Islet of Langerhans (tissue), 1 donor: ENCODE data around the gene RPS3.
"Not testable (repeated sequence)": the region's sequence is repeated elsewhere in the genome, so short reads cannot be mapped to it uniquely, and the experiment has no call there.

Experiments used
- FAIRE-seq: peaks from one replicate; lab custom pipeline; 2011; peaks lifted over from hg19 to GRCh38; lab: Jason Lieb, UNC

The RPS3 gene

DNA sequence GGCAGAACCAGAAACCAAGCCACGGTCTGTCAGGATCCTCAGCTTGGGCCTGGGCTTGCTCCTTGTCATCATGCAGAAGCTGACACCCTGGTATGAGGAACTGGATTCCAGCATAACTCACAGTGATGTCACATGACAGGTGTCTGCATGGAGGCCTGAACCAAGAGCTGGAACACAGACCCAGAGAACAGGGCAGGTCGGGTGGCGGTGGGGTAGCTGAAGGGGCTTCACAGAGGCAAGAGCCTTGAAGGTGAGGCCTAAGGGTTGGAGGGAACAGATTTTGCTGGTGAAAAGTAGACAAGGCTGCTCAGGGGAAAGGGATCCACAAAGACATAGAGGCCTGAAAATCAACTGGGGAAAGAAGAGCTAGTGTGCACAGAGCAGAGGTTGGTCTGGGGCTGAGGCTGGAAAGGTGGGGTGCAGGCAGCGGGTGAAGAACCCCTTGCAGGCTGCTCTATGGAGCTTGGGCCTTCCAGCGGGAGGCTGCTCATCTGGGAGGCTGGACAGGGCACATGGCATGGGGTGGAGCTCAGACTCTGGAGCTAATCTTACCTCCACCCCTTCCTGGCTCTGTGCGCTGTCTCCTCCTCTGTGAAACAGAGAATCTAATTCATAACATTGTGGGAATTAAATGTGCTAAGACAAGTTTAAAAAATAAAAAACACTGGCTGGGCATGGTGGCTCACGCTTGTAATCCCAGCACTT is 18.4 kb upstream of the RPS3 start:
- FAIRE-seq: no peak

DNA sequence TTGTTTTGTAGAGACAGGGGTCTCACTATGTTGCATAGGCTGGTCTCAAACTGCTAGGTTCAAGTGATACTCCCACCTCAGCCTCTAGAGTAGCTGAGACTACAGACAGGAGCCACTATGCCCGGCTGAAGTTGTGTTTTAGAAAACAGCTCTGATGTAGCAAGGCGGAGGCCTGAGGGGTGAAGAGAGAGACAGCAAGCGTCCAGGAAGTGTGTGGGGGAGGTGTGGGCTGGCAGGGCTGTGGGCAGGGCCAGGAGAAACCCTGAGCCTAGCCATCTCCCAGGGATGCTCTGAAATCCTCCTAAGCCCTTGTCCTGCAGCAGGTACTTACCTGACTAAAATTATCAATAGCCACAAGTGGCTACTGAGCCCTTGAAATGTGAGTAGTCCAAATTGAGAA is 16.1 kb upstream of the RPS3 start:
- FAIRE-seq: no peak

DNA sequence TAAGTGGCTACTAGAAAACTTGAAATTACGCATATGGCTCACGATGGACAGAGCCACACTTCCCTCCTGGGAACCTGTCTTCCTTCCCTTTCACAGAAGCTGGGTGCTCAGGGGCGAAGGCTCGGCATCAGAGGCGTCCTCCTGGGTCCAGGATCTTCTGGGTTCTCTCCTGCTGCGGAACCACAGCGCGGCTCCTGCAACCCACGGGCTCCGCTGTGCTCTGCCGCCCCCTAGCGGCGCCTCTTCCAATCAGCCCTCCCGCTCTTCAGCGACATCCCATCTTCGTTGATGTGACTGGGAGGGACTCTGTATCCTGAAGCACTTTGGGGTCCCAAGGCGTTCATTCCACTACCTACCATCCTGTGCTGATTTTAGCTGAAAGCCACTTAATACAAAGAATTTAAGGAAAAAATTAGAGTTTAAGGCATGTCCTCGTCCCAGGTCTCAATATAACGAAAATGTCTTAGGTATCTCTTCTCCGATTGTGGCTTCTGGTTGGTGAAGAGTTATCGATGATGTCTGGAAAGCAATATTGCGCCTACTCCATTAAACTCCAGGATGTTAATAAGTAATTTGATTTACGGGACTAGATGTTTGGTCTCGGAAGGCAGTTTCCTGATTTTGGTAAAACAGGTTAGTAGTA is 14.8 kb upstream of the RPS3 start:
- no peak for FAIRE-seq

DNA sequence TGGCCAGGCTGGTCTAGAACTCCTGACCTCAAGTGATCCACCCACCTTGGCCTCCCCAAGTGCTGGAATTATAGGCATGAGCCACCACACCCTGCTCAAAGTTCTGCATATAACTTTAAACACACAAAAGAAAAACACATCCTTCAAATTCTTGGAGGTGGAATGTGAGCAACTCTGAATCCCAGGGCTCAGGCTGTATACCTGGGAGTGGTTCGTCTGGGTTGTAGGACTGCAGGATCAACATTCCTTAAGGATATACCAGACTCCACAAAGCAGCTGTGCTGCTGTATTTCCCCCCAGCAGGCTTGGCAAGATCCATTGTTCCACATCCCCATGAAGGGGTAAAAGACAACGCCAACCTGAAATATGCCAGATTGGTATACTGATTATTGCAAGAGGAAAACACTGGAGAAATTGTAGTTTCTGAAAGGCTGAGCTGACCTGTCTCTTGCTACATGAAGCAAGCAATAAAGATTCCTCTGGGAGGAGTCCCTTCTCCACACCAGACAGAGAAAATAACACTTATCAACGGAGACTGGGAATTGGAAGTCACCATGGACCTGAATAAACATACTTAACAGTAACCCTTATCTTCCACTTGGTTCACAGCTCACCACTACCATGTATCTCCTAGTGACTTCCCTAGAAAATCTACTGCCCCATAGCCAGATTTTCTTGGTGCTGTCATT is 12.2 kb upstream of the RPS3 start:
- FAIRE-seq: no peak

DNA sequence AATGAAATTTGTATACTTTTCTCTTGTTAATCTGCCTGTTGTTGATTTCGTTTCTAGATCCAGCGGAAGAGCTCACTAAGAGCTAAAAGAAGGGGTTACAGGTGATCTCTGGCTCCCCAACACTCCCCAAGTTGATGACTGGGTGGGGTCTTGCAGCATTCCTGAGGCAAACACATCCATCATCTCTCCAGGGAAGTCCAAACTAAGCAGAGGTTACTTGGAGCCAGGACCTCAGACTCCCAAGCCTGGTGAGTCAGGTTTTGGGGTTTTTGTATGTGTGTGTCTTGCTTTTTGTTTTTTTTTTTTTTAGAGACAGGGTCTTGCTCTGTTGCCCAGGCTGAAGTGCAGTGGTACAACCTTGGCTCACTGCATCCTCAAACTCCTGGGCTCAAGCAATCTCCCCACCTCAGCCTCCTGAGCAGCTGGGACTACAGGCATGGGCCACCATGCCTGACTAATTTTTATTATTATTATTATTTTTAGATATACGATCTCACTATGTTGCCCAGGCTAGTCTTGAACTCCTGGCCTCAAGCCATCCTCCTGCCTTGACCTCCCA is 11.5 kb upstream of the RPS3 start:
- FAIRE-seq: no peak

DNA sequence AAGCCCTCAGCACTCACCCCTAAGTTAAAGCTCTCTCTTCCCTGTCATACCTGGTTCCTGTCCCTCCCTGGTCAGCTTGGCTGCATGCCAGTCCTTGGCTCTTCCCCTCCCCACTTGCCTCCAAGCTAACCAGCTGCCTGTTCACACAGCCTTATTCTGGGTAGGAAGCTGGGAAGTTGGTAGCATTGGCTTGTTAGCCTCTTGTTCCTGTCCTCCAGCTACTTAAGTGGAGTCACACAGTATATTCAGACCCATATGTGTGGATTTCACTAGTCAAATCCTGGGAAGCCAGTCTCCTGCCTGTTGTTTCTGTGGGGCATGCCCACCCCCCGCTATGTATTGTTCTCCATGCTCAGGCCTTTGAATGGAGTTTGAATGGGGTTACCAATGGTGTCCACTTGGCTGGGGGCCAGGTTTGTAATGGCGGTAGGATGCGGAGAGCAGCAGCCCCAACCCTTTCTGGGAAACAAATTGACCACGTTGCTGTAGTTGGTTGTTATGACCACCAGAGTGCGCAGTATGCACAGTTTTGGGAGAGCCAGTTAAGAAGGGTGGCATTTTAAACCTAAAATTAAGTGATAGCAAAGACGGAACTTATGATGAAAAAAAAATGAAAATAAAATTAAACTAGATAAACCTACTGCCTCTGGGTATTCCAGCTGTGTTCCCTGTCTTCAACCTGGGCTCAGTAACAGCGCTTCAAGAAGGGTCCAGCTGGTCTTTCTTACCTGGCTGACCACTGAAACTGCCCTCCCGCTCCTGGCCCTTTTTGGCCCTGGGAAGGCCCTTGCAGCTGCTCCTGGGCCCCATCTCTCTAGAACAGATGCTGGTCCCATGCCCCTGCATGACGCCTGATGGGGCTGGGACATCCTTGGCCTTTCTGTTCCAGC is 10.7 kb upstream of the RPS3 start:
- FAIRE-seq: no peak

DNA sequence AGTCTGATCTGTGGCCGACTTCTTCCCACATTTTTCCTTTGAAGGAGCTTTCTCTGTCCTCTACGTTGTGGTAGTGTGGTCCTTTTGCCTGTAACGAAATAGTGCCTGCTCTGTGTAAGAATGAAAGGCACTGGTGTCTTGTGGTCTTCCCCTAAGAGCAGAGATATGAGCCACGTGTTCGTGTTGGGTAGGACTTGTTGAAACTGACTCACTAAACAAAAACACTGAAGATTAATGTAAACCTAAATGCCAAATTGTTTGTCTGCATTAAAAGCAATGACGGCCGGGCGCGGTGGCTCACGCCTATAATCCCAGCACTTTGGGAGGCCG is 10.1 kb upstream of the RPS3 start:
- FAIRE-seq: no peak

DNA sequence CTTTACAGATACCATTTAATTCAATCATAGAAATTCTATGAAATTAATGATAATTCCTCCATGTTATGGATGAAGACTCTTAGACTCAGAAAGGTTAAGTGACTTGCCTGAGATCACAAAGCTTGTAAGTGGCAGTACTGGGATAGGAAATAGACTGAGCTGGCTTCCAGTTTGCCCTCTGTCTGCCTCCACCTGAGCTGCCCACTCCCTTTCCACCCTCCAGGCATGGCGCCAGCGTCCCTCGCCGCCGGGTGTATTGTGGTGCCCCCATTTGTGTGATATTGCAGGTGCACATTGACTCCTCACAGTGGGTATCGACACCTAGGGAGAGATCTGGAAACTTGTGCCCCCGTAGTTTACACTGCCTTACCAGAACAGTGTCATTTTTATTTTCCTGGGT is 9.4 kb upstream of the RPS3 start:
- FAIRE-seq: no peak

DNA sequence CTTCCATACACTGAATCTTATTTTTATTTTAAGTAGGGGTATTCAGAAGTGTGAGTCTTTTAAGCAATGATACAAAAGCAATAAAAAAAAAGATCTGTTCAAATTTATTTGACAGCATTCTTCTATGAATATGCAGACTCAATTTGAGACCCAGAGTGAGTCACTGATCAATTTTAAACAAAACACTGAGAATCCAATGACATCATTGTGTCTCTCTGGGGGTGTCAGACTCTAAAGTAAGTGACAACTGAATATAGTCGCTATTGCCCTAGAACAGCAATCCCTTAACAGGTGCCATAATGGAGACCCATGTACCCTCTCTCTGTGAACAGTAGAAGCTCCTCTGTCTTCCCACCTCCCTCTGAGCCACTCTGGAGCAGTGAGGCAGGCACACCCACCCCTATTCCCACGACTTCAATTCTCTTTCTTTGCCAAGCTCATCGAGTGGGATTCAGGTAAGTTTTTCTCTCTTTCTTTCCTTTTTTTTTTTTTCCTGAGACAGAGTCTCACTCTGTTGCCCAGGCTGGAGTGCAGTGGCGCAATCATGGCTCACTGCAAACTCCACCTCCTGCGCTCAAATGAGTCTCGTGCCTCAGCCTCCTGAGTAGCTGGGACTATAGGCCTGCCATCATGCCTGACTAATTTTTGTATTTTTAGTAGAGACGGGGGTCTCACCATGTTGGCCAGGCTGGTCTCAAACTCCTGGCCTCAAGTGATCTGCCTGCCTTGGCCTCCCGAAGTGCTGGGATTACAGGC is 5.1 kb upstream of the RPS3 start:
- FAIRE-seq: no peak

DNA sequence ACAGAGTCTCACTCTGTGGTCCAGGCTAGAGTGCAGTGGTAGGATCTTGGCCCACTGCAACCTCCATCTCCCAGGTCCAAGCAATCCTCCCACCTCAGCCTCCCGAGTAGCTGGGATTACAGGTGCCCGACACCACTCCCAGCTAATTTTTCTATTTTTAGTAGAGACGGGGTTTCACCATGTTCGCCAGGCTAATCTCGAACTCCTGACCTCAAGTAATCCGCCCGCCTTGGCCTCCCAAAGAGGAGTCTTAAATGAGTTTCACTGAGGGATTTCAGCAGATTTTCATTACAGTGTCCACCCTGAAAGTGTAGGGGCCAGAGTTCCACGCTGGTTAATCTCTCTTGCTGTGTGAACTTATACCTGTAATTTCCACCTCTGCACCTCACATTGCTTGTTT is 412 bp upstream of the RPS3 start:
- FAIRE-seq: no peak

DNA sequence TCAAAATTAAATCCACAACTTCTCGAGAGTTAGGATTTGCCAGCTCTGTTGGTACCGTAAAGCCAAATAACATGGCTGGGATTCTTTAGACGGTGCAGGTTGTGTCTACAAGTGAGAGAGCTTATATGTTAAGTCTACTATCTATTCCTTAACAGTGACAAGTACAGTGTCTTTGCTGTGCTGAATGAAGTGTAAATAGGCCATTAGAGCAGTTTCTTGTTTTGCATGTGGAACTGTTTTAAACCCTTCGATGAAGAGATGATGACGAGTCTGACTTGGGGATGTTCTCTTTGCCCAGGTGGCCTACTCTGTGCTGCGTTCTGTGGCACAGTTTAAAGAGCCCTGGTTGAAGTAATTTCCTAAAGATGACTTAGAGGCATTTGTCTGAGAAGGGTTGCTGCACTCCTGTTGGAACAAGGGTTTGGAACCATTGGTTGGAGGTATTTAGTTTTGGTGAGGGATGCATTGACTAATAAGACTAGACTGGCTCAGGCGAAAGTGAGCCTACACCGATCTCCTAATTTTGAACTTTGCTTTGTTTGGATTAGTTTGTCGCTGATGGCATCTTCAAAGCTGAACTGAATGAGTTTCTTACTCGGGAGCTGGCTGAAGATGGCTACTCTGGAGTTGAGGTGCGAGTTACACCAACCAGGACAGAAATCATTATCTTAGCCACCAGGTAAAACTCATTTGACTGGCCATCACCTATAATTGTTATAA is 988 bp downstream of the RPS3 start:
- no peak for FAIRE-seq

DNA sequence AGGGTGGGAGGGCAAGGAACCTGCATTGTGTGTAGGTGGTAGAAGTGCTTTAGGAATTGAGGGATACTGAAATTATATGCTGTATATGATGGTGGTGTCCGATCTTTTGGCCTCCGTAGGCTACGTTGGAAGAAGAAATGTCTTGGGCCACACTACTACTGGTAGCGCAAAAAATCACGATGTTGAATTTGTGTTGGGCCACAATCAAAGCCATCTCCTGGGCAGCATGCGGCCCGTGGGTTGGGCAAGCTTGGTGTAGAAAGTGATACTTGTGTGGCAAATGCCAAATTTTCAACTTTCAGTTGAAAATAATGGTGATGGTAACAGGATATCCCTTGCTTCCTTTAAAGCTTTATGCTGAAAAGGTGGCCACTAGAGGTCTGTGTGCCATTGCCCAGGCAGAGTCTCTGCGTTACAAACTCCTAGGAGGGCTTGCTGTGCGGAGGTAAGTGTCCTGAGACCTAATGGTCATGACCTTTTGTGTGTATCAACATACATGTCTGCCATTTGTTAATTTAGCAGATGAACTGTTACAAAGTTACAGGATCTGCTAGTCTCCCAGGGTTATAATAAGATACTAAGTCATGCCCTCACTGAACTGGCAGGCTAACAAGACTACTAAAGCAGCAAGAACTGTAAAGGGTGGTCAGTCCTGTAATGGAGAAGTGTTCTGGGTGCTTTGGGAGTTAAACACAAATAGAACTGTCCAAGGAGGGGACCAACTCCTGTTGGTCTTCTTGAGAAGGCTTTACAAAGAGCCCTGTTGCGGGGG is 2.9 kb downstream of the RPS3 start:
- FAIRE-seq: no peak

DNA sequence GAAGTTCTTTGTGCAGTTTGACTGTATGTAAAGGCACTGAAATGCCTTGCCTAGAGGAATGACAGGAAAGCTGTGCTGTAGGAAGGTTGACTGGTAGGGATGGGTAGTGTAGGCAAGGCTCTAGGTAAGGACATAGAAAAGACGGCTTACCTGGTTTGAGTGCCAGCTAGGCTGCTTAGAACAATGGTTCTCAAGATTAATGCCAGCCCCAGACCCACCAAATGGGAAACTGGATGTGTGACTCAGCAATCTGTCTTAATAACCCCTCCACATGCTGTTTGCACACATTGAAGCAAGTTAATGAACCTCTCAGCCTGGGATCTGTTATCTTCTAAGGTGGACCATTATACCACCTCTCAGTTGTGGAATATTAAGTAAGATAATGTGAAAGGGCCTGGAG is 3.7 kb downstream of the RPS3 start:
- FAIRE-seq: no peak

DNA sequence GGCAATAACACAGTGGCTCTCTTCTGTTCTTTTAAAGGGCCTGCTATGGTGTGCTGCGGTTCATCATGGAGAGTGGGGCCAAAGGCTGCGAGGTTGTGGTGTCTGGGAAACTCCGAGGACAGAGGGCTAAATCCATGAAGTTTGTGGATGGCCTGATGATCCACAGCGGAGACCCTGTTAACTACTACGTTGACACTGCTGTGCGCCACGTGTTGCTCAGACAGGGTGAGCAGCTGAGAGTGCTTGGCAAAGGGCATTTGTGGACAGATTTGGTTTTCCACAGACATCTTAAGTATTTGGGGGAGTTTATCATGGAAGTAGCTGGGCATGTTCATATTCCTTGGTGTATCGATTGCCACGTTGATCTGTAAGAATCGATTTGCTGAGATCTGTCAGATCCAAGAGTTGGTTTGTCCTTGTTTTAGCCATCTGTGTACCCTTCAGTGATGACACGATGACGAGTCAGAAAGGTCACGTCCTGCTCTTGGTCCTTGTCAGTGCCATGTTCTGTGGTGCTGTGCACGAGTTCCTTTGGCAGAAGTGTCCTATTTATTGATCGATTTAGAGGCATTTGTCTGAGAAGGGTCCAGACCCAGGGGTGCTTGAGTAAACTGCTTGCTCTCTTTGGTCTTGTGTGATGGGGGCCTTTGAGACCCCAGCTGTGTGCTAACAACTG is 4.8 kb downstream of the RPS3 start:
- no peak for FAIRE-seq

DNA sequence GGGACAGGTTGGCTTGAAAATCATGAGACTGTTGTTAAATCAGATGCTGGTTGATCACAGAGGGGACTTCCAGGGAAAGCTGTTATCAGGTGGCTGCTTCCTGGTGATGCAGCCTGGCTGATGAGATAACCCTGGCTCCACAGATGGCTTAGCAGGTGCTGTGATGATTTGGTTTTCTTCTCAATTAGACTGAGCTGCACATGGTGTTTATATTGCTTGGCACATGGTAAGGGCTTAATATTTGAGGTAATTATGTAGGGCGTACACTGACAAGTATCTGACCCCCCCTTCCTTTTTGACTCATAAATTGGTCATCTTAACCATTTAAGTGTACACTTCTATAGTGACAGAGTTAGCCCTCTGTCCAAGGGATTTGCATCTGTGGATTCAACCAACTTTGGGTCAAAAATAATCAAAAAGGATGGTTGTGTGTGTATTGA is 7.0 kb downstream of the RPS3 start:
- no peak for FAIRE-seq

DNA sequence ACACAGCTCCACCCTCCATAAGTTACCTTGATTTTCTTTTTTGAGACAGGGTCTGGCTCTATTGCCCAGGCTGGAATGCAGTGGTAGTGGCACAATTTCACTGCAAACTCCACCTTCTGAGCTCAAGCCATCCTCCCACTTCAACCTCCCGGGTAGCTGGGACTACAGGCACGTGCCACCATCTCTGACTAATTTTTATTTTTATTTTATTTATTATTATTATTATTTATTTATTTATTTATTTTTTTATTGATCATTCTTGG is 9.6 kb downstream of the RPS3 start:
- FAIRE-seq: no peak

DNA sequence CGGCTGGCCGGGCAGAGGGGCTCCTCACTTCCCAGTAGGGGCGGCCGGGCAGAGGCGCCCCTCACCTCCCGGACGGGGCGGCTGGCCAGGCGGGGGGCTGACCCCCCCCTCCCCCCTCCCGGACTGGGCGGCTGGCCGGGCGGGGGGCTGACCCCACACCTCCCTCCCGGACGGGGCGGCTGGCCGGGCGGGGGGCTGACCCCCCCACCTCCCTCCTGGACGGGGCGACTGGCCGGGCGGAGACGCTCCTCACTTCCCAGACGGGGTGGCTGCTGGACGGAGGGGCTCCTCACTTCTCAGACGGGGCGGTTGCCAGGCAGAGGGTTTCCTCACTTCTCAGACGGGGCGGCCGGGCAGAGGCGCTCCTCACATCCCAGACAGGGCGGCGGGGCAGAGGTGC is 10.7 kb downstream of the RPS3 start:
- FAIRE-seq: not testable (repeated sequence)

DNA sequence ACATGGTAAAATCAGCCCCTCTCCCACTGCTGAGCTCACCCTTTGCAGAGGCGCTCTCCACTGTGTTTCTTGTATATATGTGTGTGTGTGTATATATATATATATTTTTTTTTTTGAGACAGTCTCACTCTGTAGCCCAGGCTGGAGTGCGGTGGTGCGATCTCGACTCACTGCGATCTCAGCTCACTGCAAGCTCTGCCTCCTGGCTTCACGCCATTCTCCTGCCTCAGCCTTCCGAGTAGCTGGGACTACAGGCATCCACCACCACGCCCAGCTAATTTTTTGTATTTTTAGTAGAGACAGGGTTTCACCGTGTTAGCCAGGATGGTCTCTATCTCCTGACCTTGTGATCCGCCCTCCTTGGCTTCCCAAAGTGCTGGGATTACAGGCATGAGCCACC is 13.8 kb downstream of the RPS3 start:
- FAIRE-seq: not testable (repeated sequence)

DNA sequence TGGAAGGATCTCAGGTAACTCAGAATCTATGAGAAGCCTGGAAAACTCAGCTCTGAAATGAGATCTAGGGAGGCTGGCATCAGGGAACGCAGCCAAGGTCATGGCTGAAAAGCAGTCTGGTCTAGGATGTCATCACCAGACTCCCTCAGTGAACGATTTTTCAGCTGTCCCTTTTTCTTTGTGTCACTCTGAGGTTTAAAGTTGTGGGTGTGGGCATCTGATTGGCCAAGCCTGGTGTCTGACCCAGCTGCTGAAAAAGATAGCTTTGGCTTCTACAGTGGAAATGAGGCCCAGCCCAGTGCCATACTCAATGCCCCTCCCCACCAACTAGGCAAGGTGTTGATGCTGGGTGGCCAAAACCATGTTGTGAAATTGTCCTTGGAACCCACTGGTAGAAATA is 14.5 kb downstream of the RPS3 start:
- no peak for FAIRE-seq
